Spinal cord (tissue), 10 donors: Measurements from ENCODE around the gene ERC1. TPM values are rescaled to one million over a fixed set of nuclear protein-coding genes. Genes with fewer than 3 reads are reported as not detected.

ENCODE experiments used
- DNase-seq, 6 donors: peaks; one replicate each; pipeline versions ENCODE4 v3.0.0 to v3.0.0-alpha.2; 2013 to 2015; ENCODE audit warnings: low spot score in 6 of 6, low read depth in 4 of 6
- H3K27ac ChIP-seq: one replicate; pipeline ENCODE4 v1.5.1; 2013; ENCODE audit warnings: low read depth, low read length, control low read depth
- H3K27me3 ChIP-seq: one replicate; pipeline ENCODE4 v1.6.1; 2013; ENCODE audit warnings: low read length; ENCODE audit not compliant: control insufficient read depth, insufficient read depth
- H3K36me3 ChIP-seq: one replicate; pipeline ENCODE4 v1.6.1; 2013; ENCODE audit warnings: low read length; ENCODE audit not compliant: control insufficient read depth, insufficient read depth
- H3K4me1 ChIP-seq: one replicate; pipeline ENCODE4 v1.6.1; 2013; ENCODE audit warnings: low read length; ENCODE audit not compliant: control insufficient read depth, insufficient read depth
- H3K4me3 ChIP-seq: one replicate; pipeline ENCODE4 v1.5.1; 2013; ENCODE audit warnings: low read depth, low read length, control low read depth
- H3K9me3 ChIP-seq: one replicate; pipeline ENCODE4 v1.6.1; 2013; ENCODE audit warnings: low read length; ENCODE audit not compliant: control insufficient read depth, insufficient read depth
- WGBS: methylation state at CpG from one replicate; pipeline ENCODE4 v1.1.5; 2013; ENCODE audit warnings: missing lambda C conversion rate; ENCODE audit not compliant: insufficient coverage; 5-methylcytosine and 5-hydroxymethylcytosine counted together
- long read RNA-seq, 4 donors: transcript quantifications; one replicate each; lab custom pipeline, GENCODE V29; 2026
- polyA plus RNA-seq, 2 donors: library from polyadenylated mRNA; unstranded; fragments of 120-200 nt; gene quantifications; one replicate each; pipeline ENCODE4 v1.2.1, GENCODE V29; 2013; ENCODE audit not compliant: insufficient read length in 2 of 2
- total RNA-seq, 2 donors: library from RNA; depleted of rRNA in 1 of 2; stranded (reverse); fragments of 120-200 nt in 1 of 2; fragments of >200 nt in 1 of 2; gene quantifications; one replicate each; pipeline versions ENCODE4 v1.2.3 to v1.2.4, GENCODE V29; 2013 to 2014
- donor health status: healthy.

Gene ERC1
- total RNA-seq (10 to 100 TPM; 44.3 to 75.5 TPM), polyA plus RNA-seq (10 to 100 TPM; 44.4 to 51.4 TPM)
- long read RNA-seq, donor 1, partial matches to known transcripts: 0 of 1 reads
- long read RNA-seq, donor 1, other reads (novel, unspliced or antisense): 0 of 1 reads
- long read RNA-seq, donor 2: 0 reads
- long read RNA-seq, donor 3: 0 reads
- long read RNA-seq, donor 4: 0 reads

- Histone ChIP-seq H3K9me3 (no peaks in the 10 kb centered on the region), H3K4me1 (no peaks in the 10 kb centered on the region), H3K4me3 (peak within 1 kb of the TSS; percentile 87), H3K36me3 (no peaks in the 10 kb centered on the region), H3K27me3 (no peaks in the 10 kb centered on the region), H3K27ac (peak within 1 kb of the TSS; percentile 95)
- 0% methylated on average over 78 of the region's 87 CpGs for WGBS
- DNase-seq: peak; percentile 77 to 96 (median 84)
These were observed at the start of gene ERC1 for GRCh38 chr12:990661-991349. Gene ERC1, plus strand, starts transcription at chr12:991223. Its CDS starts 36,681 bp downstream, at chr12:1027904.

- no peak overlapping the region for H3K27ac ChIP-seq
- 92% methylated on average over 5 of the region's 6 CpGs for WGBS
- H3K9me3 ChIP-seq: no peaks in the 10 kb centered on the region
- no peaks in the 10 kb centered on the region for H3K4me1 ChIP-seq
- H3K27me3 ChIP-seq: no peaks in the 10 kb centered on the region
- H3K36me3 ChIP-seq: peaks cover 28% of the 10 kb centered on the region
- no peak overlapping the region for H3K4me3 ChIP-seq
- no peak for DNase-seq
These were observed 48.0 kb upstream of the ERC1 start for GRCh38 chr12:943051-943450.

GRCh38 chr12:944211-944610, 46.8 kb upstream of the ERC1 start:
- H3K36me3 ChIP-seq: peaks cover 22% of the 10 kb centered on the region
- peaks cover 8% of the 10 kb centered on the region for H3K4me1 ChIP-seq
- H3K9me3 ChIP-seq: no peaks in the 10 kb centered on the region
- no peak overlapping the region for H3K4me3 ChIP-seq
- no peak overlapping the region for H3K27ac ChIP-seq
- DNase-seq: no peak
- H3K27me3 ChIP-seq: no peaks in the 10 kb centered on the region
- 84% methylated on average over 5 of the region's 7 CpGs for WGBS

GRCh38 chr12:946212-946611, 44.8 kb upstream of the ERC1 start:
- Histone ChIP-seq H3K4me3 (no peak overlapping the region), H3K36me3 (peaks cover 14% of the 10 kb centered on the region), H3K27me3 (no peaks in the 10 kb centered on the region), H3K27ac (no peak overlapping the region), H3K9me3 (no peaks in the 10 kb centered on the region), H3K4me1 (peaks cover 14% of the 10 kb centered on the region)
- DNase-seq: no peak

- Histone ChIP-seq H3K4me3 (no peak overlapping the region), H3K27me3 (no peaks in the 10 kb centered on the region), H3K27ac (no peak overlapping the region), H3K9me3 (no peaks in the 10 kb centered on the region), H3K4me1 (peaks cover 14% of the 10 kb centered on the region), H3K36me3 (peaks cover 14% of the 10 kb centered on the region)
- DNase-seq: no peak
- WGBS: 95% methylated on average over 2 of the region's 6 CpGs
These were observed 44.4 kb upstream of the ERC1 start for GRCh38 chr12:946631-947030.

GRCh38 chr12:948238-948637, 42.8 kb upstream of the ERC1 start:
- Histone ChIP-seq H3K36me3 (peaks cover 12% of the 10 kb centered on the region), H3K9me3 (no peaks in the 10 kb centered on the region), H3K4me1 (peaks cover 14% of the 10 kb centered on the region), H3K27me3 (no peaks in the 10 kb centered on the region), H3K27ac (no peak overlapping the region), H3K4me3 (peak overlapping the region; percentile 96)
- no peak for DNase-seq
- 97% methylated on average over 8 of the region's 9 CpGs for WGBS

- no peaks in the 10 kb centered on the region for H3K9me3 ChIP-seq
- peak; percentile 95 to 100 (median 98) for DNase-seq
- H3K4me3 ChIP-seq: peak within 1 kb of the TSS; percentile 96
- peaks cover 14% of the 10 kb centered on the region for H3K4me1 ChIP-seq
- 0% methylated on average over 43 of the region's 58 CpGs for WGBS
- peak within 1 kb of the TSS; percentile 98 for H3K27ac ChIP-seq
- H3K27me3 ChIP-seq: no peaks in the 10 kb centered on the region
- peaks cover 2% of the 10 kb centered on the region for H3K36me3 ChIP-seq
These were observed 41.4 kb upstream of the ERC1 start, which contains the start of gene RAD52 for GRCh38 chr12:949453-950191. Gene RAD52, minus strand, starts transcription at chr12:949694. Its CDS starts 16,636 bp downstream, at chr12:933058.

- Histone ChIP-seq H3K4me1 (peaks cover 14% of the 10 kb centered on the region), H3K9me3 (no peaks in the 10 kb centered on the region), H3K4me3 (no peak overlapping the region), H3K27ac (no peak overlapping the region), H3K36me3 (peaks cover 2% of the 10 kb centered on the region), H3K27me3 (no peaks in the 10 kb centered on the region)
- DNase-seq: no peak
- WGBS: no CpG with 5 or more reads among the region's 1 CpG
These were observed 39.8 kb upstream of the ERC1 start for GRCh38 chr12:951176-951575.

- Histone ChIP-seq H3K27ac (no peak overlapping the region), H3K9me3 (no peaks in the 10 kb centered on the region), H3K4me1 (peaks cover 8% of the 10 kb centered on the region), H3K36me3 (peaks cover 3% of the 10 kb centered on the region), H3K4me3 (no peak overlapping the region), H3K27me3 (no peaks in the 10 kb centered on the region)
- whole genome bisulfite sequencing: 100% methylated on average over 1 of the region's 7 CpGs
- no peak for DNase-seq
These were observed 37.2 kb upstream of the ERC1 start for GRCh38 chr12:953776-954175.
